ENCODE data around the gene TEX44.
A peak's percentile ranks its signal among the peaks of the same experiment; 100 is the strongest.

Gene TEX44

DNA sequence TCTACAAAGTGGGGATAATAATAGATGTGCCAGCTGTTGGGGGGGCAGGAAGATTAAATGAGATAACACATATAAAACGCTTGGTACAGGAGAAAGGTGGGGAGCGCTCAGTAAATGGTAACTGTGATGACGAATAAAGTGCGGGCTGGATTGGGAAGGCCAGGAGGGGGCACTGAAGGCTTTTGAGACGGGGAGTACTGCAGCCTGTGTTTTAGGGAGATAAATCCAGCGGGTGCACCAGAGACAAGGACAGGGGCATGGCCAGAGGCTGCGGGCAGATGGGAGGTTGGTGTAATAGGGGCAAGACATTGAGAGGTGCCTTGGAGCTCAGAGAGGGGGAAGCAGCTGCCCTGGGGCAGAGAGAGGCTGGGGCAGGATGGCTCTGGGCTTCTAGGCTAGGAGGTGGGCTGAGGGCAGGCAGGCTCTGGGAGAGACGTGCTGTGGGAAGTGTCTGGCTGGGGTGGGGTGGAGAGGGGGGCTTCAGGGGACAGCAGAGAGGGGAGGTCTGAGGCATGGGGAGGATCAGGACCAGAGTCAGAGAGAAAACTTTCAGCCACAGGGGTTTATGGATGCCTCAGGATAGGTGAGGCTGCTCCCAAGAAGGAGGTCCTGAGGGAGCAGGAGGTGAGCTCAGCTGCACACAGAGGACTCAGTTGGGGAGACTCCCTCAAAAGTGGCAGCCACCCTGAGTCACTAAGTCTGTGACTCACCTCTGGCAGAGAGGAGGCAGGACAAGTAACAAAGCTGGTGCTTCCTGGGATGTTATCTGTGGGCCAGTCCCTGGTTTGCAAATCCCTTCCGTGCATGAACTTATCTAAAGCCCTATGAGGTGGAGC is 18.8 kb downstream of the TEX44 start:
- peak; percentile 77 for DNase-seq

DNA sequence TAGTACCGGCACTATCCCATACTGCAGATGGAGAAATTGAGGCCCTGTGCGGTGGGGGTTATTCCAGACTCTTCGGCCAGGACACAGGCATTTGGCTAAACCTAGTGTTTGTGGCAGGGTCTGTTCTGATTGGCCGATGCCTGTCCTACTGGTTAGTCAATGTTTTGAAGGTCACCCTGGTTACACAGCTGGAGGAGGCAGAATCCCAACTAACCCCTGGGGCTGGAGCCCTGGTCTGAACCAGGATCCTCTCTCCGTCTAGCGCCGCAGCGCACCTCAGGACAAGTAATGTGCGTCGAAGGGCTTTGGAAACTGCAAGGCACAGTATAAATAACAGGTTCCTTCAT is 19.4 kb downstream of the TEX44 start:
- no peak for DNase-seq

DNA sequence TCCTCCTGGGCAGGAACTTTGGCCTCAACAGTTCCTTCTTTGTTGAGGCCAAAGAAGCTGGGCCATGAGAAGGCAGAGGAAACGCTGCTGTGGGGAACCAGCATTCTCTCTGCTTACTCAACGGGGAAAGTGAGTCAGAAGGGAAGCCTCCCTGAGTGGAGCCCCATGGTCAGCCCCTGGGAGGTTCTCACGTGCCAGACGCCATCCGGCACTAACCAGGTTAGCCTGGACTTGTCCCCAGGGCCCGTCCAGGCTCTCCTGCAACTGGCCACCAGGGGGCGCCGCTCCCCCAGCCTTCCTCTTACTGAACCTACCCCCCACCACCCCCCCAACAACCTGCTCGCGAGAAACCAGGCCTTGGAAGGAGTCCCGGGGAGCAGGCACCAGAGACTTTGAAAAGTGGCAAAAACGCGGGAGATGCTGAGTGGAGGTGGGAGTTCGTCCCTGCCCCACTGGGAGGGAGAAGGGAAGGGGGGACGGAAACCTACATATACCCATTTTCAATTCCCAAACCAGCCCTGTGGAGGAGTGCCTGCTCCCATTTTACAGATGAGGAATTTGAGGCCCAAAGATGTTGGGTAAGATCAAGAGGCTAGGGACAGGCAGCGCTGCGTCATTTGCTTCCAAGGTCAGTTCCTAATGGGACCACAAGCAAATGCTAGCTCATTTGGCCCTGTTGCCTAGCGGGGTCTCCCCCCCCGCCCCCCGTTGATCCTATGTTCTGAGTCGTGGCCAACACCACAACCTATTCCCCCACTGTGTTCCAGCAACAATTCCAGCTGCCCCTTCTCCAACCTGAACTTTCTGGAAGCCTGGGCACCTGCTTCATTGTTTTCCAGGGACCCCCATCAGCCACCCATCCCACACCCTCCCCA is 20.0 kb downstream of the TEX44 start:
- peak; percentile 98 for DNase-seq

DNA sequence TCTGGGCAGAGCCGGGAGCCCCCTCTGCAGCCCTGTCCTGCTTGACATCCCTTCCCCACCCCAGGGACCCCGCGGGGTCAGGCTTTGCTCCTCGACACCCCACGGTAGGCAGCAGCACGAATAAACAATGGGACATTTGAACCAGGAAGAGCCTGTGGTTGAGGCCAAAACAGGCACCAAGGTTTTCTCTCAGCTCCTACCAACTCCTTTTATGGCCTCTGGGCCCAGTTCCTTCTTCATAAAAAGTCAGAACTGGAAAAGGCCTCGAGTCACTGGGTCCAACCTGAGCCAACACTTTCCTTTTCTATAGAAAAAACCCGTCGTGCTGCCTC is 20.6 kb downstream of the TEX44 start:
- DNase-seq: no peak

DNA sequence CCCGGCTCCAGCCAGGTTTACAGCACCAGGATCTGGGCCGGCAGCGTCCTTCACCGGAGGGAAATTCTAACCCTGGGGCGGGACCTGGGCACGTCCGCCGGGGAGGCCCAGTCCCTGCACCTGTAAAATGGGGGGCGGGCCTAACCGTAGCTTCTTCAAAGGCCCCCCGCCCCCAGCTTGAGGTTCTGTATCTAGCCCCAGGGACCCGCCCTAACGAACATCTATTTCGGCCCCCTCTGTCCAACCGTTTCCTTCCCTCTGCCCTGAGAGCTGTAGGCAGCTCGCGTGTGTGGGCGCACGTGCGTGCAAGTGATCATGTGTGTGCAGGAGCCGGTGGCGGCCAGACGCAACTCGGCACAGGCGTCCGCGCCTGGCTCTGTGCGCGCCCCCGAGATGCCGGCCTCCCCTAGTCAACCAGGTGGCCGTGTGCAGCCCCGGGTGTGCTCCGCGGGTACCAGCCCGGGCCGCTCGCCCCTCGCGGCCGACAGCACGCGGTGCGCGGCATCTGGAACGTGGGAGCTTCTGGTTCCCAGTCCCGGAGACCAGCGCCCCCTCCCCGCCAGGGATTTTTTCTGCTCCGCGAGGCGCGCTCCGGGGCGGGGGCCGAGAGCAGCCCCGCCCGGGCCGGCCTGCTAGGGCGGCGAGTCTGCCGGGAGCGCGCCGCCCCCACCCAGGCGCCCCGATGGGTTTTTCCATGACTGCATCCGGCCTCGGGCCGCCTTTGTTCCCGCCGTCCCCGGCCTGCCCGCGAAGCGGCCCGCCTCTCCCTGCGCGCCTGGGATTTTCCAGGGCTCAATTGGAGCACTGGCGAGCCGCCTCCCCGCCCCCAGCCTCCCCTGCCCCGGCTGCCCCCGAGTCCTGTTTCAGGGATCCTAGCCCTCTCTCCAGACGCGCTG is 21.2 kb downstream of the TEX44 start:
- DNase-seq: peak; percentile 95

DNA sequence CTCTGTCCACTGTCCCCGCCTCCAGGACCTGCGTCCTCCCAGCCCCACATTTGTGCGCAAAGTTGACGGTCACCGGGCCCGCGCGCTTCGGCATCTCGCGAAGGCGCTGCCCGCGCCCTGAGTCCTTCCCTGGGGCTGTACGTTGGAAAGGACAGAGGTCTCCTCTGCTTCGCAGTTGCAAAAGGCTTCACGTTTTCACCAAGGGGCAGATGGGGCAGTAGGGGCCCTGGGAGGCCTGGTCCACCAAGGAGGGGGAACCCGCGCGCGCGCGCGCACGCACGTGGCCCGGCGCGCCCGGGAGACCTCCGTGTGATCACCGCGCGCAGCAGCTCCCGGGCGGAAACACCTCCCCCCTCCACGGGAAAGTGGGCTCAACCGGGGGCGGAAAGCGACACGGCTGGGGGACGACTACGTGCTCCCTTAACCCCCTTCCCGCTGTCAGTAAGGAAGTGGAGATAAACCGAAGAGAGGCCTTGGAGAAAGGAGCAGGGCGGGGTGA is 21.9 kb downstream of the TEX44 start:
- peak; percentile 72 for DNase-seq

DNA sequence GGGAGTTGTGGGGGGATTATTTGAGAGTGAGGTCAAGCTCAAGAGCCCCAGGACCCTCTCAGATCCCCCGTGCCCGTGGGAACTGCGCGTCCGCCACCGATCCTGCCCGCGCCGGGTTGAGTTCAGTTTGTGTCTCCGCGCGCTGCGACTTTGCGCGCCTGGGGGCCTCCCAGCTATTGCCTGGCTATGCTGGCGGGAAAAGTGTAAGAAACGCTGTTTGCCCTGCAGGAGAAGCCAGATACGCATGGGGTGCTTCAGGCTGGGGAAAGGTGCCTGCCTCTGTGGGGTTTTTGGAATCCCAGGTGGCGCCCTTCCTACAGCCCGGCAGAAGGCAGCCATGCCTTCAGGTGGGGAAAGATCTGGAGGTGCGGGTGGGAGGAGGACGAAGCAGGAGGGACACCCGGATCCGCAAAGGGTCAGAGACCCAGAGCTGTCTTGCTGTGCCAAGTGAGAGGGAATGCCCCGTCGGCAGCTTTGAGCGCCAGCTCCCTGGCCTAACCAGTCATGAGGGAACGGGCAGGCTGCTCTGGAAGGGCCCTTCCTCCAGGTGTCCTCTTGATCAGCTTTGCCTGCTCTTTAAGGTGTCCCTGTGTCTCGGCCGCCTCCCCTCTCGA is 22.5 kb downstream of the TEX44 start:
- DNase-seq: peak; percentile 32

DNA sequence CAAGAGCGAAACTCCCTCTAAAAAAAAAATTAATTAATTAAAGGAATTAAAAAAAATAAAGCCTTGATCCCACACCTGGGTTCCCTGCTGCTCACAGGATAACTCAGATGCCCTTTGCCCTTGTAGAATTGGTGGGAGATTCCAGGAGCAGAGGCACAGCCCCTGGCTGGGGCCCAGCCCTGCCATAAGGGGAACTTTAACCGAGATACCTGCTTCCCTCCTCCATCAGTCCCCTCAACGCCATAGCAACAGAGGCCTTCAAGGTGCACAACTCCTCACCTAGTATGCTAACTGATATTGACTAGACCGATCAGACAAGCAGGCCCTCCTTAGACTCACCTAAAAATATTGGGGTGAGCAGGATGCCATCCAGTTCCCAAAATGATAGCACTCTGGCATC is 23.6 kb downstream of the TEX44 start:
- DNase-seq: no peak

DNA sequence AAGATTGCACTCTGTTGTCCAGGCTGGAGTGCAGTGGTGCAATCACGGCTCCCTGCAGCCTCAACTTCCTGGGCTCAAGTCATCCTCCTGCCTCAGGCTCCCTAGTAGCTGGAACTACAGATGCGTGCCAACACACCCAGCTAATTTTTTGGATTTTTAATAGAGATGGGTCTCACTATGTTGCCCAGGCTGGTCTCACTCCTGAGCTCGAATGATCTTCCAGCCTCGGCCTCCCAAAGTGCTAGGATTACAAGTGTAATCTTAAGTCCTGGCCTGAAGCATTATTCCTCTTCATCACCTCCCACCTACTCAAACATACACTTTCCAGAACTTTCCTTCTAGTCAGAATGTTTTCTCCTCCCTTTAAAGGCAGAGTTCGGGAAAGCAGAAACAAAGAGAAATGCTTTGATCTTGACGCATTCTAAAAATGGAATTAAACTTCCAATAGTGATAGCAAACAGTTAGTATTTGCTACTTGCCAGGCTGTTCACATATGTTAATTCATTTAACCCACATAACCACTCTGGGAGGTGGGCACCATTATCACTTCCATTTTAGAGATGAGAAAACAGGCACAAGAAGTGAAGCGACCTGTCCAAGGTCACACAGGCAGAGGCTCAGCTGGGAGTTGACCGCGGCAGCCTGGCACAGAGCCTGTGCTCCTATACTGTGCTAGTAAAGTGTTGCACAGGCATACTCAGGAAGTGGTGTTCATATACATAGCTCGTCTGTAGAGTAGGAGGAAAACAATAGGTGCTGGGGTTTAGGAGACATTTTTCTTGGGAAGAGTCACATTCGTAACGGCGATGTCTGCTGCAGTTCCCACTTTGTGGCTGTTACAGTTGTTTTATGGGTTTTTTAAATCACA is 24.6 kb downstream of the TEX44 start:
- no peak for DNase-seq

DNA sequence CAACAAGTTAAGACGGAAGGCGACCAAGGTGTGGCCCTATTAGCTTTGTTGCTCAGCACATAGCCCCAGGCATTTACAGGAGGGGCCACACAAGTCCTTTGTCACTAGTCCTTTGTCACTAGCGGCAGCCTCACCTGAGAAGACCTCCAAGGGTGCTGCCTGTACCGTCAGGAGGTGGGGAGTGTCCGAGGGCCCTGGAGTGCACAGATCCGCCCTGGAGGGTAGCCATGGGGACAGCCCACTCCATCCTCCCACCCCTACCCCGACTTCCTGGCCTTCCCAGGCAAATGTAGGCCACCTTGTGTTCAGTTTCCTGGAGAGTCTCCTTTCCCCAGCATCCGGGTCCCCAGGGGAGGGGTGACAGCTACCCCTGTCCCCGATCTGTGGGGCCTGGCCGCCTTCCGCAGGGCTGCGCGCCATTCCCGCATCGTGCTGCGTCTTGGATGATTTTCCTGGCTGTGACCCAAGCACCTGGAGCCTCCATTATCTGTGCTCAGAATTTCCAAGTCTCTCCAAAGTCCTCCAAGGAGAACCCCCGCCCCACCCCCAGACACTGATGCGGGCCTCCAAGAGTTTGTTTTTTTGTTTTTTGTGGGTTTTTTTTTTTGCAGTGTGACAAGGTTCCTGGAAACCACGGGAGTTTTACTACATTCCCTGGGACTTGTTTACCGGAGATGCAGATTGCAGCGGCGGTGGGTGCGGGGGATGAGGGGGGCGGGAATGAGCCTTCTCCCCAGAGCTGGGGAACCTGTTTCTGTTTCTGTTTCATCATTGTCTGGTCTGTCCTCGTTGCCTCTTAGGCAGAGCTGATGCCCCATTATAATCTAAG is 28.6 kb downstream of the TEX44 start:
- DNase-seq: peak; percentile 16

DNA sequence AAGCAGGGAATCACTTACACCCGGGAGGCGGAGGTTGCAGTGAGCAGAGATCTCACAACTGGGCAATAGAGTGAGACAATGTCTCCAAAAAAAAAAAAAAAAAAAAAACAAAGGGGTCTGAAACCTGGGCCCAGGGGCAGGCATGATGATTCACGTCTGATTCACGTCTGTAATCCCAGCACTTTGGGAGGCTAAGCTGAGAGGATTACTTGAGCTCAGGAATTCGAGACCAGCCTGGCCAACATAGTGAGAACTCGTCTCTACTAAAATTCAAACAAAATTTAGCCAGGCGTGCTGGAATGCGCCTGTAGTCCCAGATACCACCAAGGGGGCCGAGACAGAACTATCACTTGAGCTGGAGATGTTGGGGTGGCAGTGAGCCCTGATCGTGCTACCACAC is 30.3 kb downstream of the TEX44 start:
- DNase-seq: no peak

DNA sequence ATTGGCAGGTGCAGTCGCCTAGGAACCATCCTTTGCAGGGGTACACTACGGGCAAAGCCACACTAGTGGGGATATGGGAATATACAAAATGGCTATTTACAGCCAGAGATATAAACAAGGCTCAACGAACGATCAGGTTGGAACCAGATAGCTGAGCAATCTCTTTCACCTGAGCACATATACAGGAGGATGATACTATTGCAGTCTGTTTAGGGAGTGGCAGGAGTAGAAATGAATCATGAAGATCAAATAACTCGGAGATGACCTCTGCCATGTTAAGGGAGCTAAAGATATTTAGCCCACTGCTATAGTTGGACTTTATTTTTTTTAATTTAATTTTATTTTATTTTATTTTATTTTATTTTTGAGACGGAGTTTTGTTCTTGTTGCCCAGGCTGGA is 33.8 kb downstream of the TEX44 start:
- no peak for DNase-seq

DNA sequence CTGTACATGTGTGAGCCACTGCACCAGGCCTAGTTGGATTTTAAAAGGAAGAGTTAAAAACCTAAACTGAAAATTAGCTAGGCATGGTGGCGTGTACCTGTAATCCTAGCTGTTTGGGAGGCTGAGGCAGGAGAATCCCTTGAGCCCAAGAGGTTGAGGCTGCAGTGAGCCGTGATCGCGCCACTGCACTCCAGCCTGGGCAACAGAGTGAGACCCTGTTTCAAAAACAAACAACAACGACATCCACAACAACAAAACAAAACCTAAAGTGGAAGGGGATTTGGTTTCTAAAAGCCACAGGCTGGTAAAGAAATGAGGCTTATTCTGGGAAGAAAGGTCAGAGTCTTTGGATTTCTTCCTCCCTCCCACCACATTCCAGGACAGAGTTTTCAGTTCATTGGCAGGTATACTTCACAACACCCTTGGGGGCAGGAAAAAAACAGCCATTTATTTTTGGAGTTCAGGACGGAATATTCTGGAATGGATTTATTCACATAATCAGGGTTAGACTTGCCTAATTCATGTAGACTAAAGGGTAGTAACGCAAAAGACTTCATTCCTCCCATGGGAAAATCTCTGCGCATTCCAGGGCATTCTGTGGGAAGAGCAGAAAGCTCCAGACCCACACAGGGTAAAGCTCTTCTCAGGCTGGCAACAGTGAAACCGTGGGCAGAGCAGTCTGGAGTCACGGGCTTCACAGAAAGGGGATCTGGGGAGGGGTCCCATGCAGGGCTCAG is 34.9 kb downstream of the TEX44 start:
- DNase-seq: no peak

DNA sequence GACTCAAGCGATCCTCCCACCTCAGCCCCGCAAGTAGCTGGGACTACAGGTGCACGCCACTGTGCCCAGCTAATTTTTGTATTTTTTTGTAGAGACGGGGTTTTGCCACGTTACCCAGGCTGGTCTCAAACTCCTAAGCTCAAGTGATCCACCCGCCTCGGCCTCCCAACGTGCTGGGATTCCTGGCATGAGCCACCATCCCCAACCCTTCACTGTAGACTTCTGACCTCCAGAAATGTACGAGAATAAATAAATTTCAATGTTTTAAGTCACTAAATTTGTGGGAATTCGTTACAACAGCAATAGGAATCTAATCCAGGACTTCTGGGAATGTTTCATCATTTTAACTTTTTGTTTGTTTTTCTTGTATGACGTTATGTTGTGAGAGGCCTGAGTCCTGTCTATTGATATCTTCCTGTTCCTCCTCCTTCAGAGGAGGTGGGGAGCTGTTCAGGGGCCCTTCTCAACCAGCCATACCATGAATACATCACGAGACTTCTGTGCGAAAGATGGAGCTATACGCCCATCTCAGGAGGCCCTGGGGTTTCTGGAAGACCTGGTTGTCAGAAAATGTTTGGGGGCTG is 40.0 kb downstream of the TEX44 start:
- DNase-seq: no peak

DNA sequence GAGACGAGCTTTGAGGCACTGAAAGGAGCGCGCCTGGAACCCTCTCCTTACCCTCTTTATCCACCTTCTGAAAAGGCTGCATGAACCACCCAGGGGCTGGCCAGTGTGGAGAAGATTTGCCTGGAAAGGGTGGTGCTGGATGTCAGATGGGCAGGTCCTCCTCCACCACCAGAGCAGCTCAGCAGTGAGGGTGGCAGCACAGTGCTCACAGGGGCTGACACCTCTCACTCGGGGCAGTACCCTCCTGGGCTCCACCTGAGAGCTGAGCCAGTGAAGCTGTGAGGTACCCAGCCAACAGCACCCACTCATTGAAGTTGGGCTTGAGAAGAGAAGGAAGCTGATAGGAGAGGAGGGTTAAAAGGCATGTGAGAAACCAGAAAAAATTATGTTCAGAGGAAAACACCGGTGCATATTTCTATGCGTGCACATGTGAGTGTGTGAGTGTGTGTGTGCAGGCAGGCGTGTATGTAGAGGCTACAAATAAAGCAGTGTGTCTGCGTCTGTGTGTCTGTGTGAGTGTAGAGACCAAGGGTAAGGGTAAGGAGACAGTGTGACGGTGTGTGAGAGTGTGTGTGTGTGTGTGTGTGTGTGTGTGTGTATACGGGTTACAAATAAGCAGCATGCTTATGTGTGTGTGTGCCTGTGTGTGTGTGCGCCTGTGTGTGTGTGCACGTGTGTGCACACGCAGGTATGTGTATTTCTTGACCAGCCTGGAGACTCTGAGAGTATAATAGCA is 40.7 kb downstream of the TEX44 start:
- DNase-seq: no peak

DNA sequence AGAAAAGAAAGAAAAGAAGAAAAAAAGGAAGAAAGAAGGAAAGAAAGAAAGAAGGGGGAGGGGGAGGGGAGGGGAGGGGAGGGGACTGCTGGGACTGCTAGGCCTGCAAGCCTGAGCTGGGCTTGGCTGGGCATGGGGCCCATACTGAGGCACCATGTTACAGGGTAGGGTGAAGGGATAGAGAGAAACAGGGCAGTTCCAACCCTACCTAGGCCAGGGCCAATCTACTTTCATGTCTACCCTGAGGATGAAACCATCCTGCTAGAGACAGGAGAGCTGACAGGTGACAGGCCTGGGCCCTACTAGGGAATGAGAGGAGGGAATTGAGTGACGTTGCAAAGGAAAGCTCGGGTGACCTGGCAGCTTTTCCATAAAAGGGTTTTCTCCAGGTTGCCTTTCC is 41.7 kb downstream of the TEX44 start:
- no peak for DNase-seq

DNA sequence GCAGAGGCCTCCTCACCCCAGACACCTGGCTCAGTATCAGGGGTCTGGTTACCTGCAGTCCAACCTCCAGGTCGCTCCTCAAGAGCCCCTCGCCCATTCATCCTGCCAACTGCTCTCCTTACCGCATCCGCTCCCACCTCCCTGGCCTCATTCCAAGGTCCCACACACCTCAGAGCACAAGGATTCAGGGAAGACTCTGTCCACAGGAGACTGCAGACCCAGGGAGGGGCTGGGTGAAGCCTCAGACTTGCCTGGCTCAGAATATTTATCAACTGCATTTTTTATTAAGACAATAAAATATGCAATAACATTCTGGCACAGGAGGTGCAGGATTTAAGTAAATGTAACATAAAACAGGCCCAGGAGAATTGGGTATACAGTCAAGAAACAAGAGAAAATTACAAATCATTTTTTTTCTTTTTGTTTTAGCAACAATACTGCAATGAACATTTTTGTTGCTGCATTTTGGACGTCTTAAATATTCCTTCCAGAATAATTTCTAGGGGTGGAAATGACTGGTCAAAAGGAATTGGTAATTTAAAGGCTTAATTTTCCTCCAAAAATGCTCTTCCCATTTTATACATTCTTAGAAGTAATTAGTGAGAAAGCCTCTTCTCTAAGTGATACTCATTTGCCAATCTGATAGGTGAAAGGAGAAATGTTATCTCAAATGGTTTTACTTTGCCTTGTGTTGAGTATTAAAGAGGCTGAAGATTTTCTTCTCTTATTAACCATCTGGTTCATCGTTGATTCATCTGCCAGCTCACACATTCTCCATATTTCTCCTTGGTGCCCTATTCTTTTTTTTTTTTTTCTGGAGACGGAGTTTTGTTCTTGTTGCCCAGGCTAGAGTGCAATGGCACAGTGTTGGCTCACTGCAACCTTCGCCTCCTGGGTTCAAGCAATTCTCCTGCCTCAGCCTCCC is 42.5 kb downstream of the TEX44 start:
- DNase-seq: no peak

DNA sequence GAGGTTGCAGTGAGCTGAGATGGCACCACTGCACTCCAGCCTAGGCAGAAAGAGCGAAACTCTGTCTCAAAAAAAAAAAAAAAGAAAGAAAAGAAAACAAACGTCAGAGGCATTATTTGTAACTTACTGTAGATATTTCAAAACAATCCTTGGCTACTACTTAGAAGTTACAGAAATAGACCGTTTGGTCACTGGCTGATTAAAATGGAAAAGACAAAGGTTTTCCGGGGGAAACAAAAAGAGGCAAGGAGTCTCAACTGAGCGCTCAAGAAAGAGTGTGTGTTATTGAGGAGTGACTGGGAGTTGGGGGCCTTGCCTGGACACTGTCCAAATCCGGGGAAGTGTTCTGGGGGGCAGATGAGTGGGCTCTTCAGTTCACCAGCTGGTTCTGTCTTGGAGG is 47.6 kb downstream of the TEX44 start:
- no peak for DNase-seq
